SK-N-SH (cell line): ENCODE results near the gene CAMK2N2. TPM values are rescaled to one million over a fixed set of nuclear protein-coding genes. Genes with fewer than 3 reads are reported as not detected.

Experiments
- CTCF ChIA-PET: fragments of 300-600, 350-600 bp; formaldehyde crosslinking; extraction: SDS; loops from one replicate; lab custom pipeline; 2021; lab: Yijun Ruan, JAX
- POLR2A ChIA-PET: fragments of 350-600 bp; sonication (Branson Sonifier 250); formaldehyde crosslinking; extraction: SDS; loops from one replicate; lab custom pipeline; 2020; ENCODE audit warnings: antibody characterized with exemption, inconsistent platforms; lab: Yijun Ruan, JAX
- DNase-seq: peaks from one replicate; pipeline ENCODE4 v3.0.0; 2012
- H2AFZ ChIP-seq: fragments of 200-600 bp; sonication (generic); 2 replicates; pipeline ENCODE4 v1.8.1; 2016; ENCODE audit warnings: antibody characterized with exemption, mild to moderate bottlenecking, low read depth
- H3F3A ChIP-seq: fragments of 200-600 bp; sonication (generic); replicated peaks from 2 replicates; pipeline ENCODE3; 2016; ENCODE audit warnings: antibody characterized with exemption, mild to moderate bottlenecking; ENCODE audit not compliant: insufficient read depth
- H3K27ac ChIP-seq, 2 experiments: fragments of 200-500 bp in 1 of 2; fragments of 200-600 bp in 1 of 2; sonication (Bioruptor generic) in 1 of 2; sonication (generic), shearing (Covaris generic) in 1 of 2; 2 replicates each; pipeline versions ENCODE4 v1.5.1 to v1.6.1; 2014 to 2016; ENCODE audit warnings: low read depth in 2 of 2, inconsistent platforms in 1 of 2, low read length in 1 of 2, mild to moderate bottlenecking in 1 of 2, mixed read lengths in 1 of 2
- H3K27me3 ChIP-seq: fragments of 200-600 bp; sonication (generic), shearing (Covaris generic); 2 replicates; pipeline ENCODE4 v1.6.1; 2016; ENCODE audit warnings: mixed run types; ENCODE audit not compliant: insufficient read depth
- H3K36me3 ChIP-seq, 2 experiments: fragments of 200-500 bp in 1 of 2; fragments of 200-600 bp in 1 of 2; sonication (Bioruptor generic) in 1 of 2; sonication (generic) in 1 of 2; replicated peaks in 1 of 2; 2 replicates each; pipeline versions ENCODE3 to v1.5.1; 2014 to 2016; ENCODE audit warnings: low read length in 1 of 2, mild to moderate bottlenecking in 1 of 2; ENCODE audit not compliant: insufficient read depth in 2 of 2, control insufficient read depth in 1 of 2
- H3K4me1 ChIP-seq, 2 experiments: fragments of 200-500 bp in 1 of 2; fragments of 200-600 bp in 1 of 2; sonication (Bioruptor generic) in 1 of 2; sonication (generic), shearing (Covaris generic) in 1 of 2; 2 replicates each; pipeline versions ENCODE4 v1.5.1 to v1.6.1; 2014 to 2016; ENCODE audit warnings: low read depth in 1 of 2, low read length in 1 of 2, mixed run types in 1 of 2; ENCODE audit not compliant: insufficient read depth in 2 of 2, control insufficient read depth in 1 of 2
- H3K4me2 ChIP-seq: fragments of 200-600 bp; sonication (generic), shearing (Covaris generic); 2 replicates; pipeline ENCODE4 v1.6.1; 2017; ENCODE audit warnings: mixed run types
- H3K4me3 ChIP-seq, 2 experiments: fragments of 200-500 bp in 1 of 2; fragments of 200-600 bp in 1 of 2; sonication (Bioruptor generic) in 1 of 2; sonication (generic), shearing (Covaris generic) in 1 of 2; 2 replicates each; pipeline versions ENCODE4 v1.5.1 to v1.8.1; 2014 to 2016; ENCODE audit warnings: low read depth in 2 of 2, inconsistent platforms in 1 of 2, low read length in 1 of 2, mild to moderate bottlenecking in 1 of 2, mixed read lengths in 1 of 2, moderate library complexity in 1 of 2
- H3K79me2 ChIP-seq: fragments of 200-600 bp; sonication (generic); 2 replicates; pipeline ENCODE4 v1.8.1; 2017; ENCODE audit warnings: mild to moderate bottlenecking; ENCODE audit not compliant: insufficient read depth
- H3K9ac ChIP-seq: fragments of 200-600 bp; sonication (generic); 2 replicates; pipeline ENCODE4 v1.6.1; 2017; ENCODE audit warnings: mixed run types
- H3K9me2 ChIP-seq: fragments of 200-600 bp; sonication (generic); 2 replicates; pipeline ENCODE4 v1.6.1; 2017; ENCODE audit warnings: mixed run types
- H3K9me3 ChIP-seq: fragments of 200-600 bp; sonication (generic); 2 replicates; pipeline ENCODE4 v1.6.1; 2017; ENCODE audit warnings: mixed run types, mild to moderate bottlenecking, moderate library complexity
- H4K20me1 ChIP-seq: fragments of 200-600 bp; sonication (generic); 2 replicates; pipeline ENCODE4 v1.6.1; 2017; ENCODE audit warnings: mild to moderate bottlenecking, mixed run types; ENCODE audit not compliant: insufficient read depth
- CTCF ChIP-seq: fragments of 200-600 bp; sonication (generic); IDR thresholded peaks from 2 replicates; pipeline ENCODE4 v1.6.1; 2017; ENCODE audit warnings: antibody characterized with exemption, mild to moderate bottlenecking, moderate library complexity
- EP300 ChIP-seq, 2 experiments: IDR thresholded peaks; 2 replicates each; pipeline versions ENCODE4 v1.4.0 to v1.6.1; 2012; ENCODE audit warnings: borderline replicate concordance in 1 of 2, low read depth in 1 of 2, low read length in 1 of 2
- EZH2phosphoT487 ChIP-seq: fragments of 200-600 bp; sonication (generic); IDR thresholded peaks from 2 replicates; pipeline ENCODE4 v1.6.1; 2017; ENCODE audit warnings: low read depth, mixed run types, mild to moderate bottlenecking, antibody characterized with exemption, moderate library complexity, borderline replicate concordance
- FOXJ3 ChIP-seq: sonication (generic); formaldehyde crosslinking; IDR thresholded peaks from 2 replicates; pipeline ENCODE4 v1.5.1; 2020; ENCODE audit warnings: mild to moderate bottlenecking, missing genetic modification reagents
- IRF3 ChIP-seq: fragments of 150-350 bp; IDR thresholded peaks from 2 replicates; pipeline ENCODE4 v1.6.1; 2016; ENCODE audit warnings: mild to moderate bottlenecking, low read depth, low read length
- JUND ChIP-seq: IDR thresholded peaks from 2 replicates; pipeline ENCODE4 v1.4.0; 2012
- MEF2A ChIP-seq: IDR thresholded peaks from 2 replicates; pipeline ENCODE4 v1.4.0; 2012; ENCODE audit warnings: low read depth, borderline replicate concordance
- SIN3A ChIP-seq: IDR thresholded peaks from 2 replicates; pipeline ENCODE4 v1.6.1; 2012; ENCODE audit warnings: low read depth, mild to moderate bottlenecking, low read length, moderate library complexity, borderline replicate concordance
- SMC3 ChIP-seq: IDR thresholded peaks from 2 replicates; pipeline ENCODE4 v1.6.1; 2012; ENCODE audit warnings: low read depth, low read length, improper control_type of control experiment
- ZBTB33 ChIP-seq: IDR thresholded peaks from 2 replicates; pipeline ENCODE4 v1.4.0; 2012; ENCODE audit warnings: low read depth, borderline replicate concordance
- whole genome bisulfite sequencing: methylation state at CpG from one replicate; pipeline ENCODE4 v1.1.6; 2017; ENCODE audit warnings: low lambda C conversion rate; 5-methylcytosine and 5-hydroxymethylcytosine counted together
- polyA plus RNA-seq, 3 experiments: library from polyadenylated mRNA; depleted of rRNA; stranded (reverse); fragments of >200 nt; gene quantifications; 2 replicates each; pipeline ENCODE4 v1.2.3, GENCODE V29; 2012
- TF ChIP-seq, protein P1 (sequence below): fragments of 150-350 bp; IDR thresholded peaks from 2 replicates; pipeline ENCODE4 v1.6.1; 2017; ENCODE audit warnings: antibody characterized with exemption, low read length, low read depth, borderline replicate concordance

The CAMK2N2 gene
- polyA plus RNA-seq, 1 of the 3 experiments (the other 2 are of a cell fraction), result 2.2 TPM

DNA sequence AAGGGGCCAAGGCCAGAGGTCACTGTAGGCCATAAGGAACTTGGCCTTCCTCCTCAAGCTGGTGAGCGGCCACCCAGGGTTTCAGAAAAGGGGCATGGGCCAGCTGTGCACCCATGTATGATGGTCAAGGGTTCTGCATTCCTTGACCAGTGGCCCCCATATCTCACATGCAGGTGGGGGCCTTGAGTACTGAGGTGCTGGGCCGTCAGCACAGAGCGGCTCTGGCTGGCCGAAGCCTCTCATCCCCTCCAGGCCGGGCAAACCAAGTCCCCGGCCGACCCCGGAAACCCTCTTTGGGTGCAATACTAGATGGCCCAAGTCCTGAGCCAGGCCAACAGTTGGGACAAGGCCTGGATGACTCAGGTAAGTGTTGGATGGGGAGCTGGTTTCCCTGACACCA is 22.1 kb downstream of the CAMK2N2 start:
- Histone ChIP-seq H3K4me3 (no peak overlapping the region), H3K4me1 (peaks cover 0 to 5% of the 10 kb centered on the region in 2 experiments; a peak in 1 of 4 replicates), H3K27me3 (no peaks in the 10 kb centered on the region), H3K9me2 (no peaks in the 10 kb centered on the region), H3K4me2 (no peak overlapping the region), H3K27ac (no peak overlapping the region), H3K9ac (no peak overlapping the region), H3K36me3 (peaks cover 3 to 22% of the 10 kb centered on the region in 2 experiments), H4K20me1 (0 out of 2 replicates have a peak, but pooled peaks cover 11% of the 10 kb centered on the region), H3K79me2 (no peaks in the 10 kb centered on the region), H2AFZ (no peak overlapping the region), H3F3A (no peaks in the 10 kb centered on the region), H3K9me3 (no peaks in the 10 kb centered on the region)
- DNase-seq, result no peak
- TF ChIP-seq JUND (no peak), EP300 (IDR thresholded peaks at IDR 0.05; ENCODE audit: borderline replicate concordance in 1 of 2, low read depth in 1 of 2, low read length in 1 of 2) (no peak), SMC3 (no peak)
- CTCF ChIA-PET, result interaction anchor here (0.6 to 3.5 kb wide), 4 partner anchors 11 to 1061 kb away, joined by 3 to 25 read pairs (median 7); partner anchors contain the start of genes EEF1AKMT4 and VWA5B2
- POLR2A ChIA-PET, result no interaction called here
- WGBS, result 100% methylated on average over 2 of the region's 8 CpGs

- H3K9me3 ChIP-seq, result no peaks in the 10 kb centered on the region
- POLR2A ChIA-PET, result interaction anchor here (1.3 kb wide), 1 partner anchor 8 kb away, joined by 5 read pairs; no protein-coding TSS in a partner anchor
- 74% methylated on average over 11 of the region's 13 CpGs for WGBS
These were observed 23.0 kb downstream of the CAMK2N2 start for GRCh38 chr3:184238246-184238818.

More at GRCh38 chr3:184238246-184238818, 23.0 kb downstream of the CAMK2N2 start:
- H2AFZ ChIP-seq, result no peak overlapping the region
- H3K27ac ChIP-seq, result no peak overlapping the region
- no peaks in the 10 kb centered on the region for H3K79me2 ChIP-seq
- H4K20me1 ChIP-seq, result 0 out of 2 replicates have a peak, but pooled peaks cover 11% of the 10 kb centered on the region
- H3K4me3 ChIP-seq, result no peak overlapping the region
- DNase-seq, result peak; percentile 33
- no peak overlapping the region for H3K4me2 ChIP-seq
- H3K36me3 ChIP-seq, result peaks cover 3 to 13% of the 10 kb centered on the region in 2 experiments
- CTCF ChIA-PET, result interaction anchor here (0.6 to 3.5 kb wide), 4 partner anchors 9 to 1060 kb away, joined by 3 to 25 read pairs (median 14); partner anchors contain the start of genes EEF1AKMT4 and VWA5B2
- TF ChIP-seq SIN3A, result no peak
- no peak for TF ChIP-seq FOXJ3 (CRISPR knock-in tag)
- TF ChIP-seq, protein P1, sequence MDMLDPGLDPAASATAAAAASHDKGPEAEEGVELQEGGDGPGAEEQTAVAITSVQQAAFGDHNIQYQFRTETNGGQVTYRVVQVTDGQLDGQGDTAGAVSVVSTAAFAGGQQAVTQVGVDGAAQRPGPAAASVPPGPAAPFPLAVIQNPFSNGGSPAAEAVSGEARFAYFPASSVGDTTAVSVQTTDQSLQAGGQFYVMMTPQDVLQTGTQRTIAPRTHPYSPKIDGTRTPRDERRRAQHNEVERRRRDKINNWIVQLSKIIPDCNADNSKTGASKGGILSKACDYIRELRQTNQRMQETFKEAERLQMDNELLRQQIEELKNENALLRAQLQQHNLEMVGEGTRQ, result no peak
- TF ChIP-seq ZBTB33, result no peak
- no peak for TF ChIP-seq CTCF
- no peak for TF ChIP-seq JUND
- no peak for TF ChIP-seq IRF3
- TF ChIP-seq SMC3, result no peak
- TF ChIP-seq MEF2A, result no peak
- no peak for TF ChIP-seq EZH2phosphoT487
- H3K4me1 ChIP-seq, result peaks cover 0 to 12% of the 10 kb centered on the region in 2 experiments; a peak in 2 of 4 replicates
- no peaks in the 10 kb centered on the region for H3F3A ChIP-seq
- H3K9ac ChIP-seq, result no peak overlapping the region
- H3K9me2 ChIP-seq, result no peaks in the 10 kb centered on the region
- no peaks in the 10 kb centered on the region for H3K27me3 ChIP-seq
